ENCODE measurements around the gene MATN1.
"Not testable (repeated sequence)": the region's sequence is repeated elsewhere in the genome, so short reads cannot be mapped to it uniquely, and the experiment has no call there.

MATN1 gene

GRCh38 chr1:30693822-30694221 lies 29.6 kb downstream of the MATN1 start:
- DNase-seq: no peak

GRCh38 chr1:30693366-30693765 lies 30.0 kb downstream of the MATN1 start:
- DNase-seq: no peak

- no peak for DNase-seq
Measured at GRCh38 chr1:30692948-30693301, 30.5 kb downstream of the MATN1 start.

GRCh38 chr1:30692201-30692947 lies 31.0 kb downstream of the MATN1 start:
- DNase-seq: no peak

- no peak for DNase-seq
Measured at GRCh38 chr1:30691480-30691879, 31.9 kb downstream of the MATN1 start.

- DNase-seq: no peak
Measured at GRCh38 chr1:30689901-30690645, 33.3 kb downstream of the MATN1 start.

GRCh38 chr1:30688920-30689794 lies 34.2 kb downstream of the MATN1 start:
- DNase-seq: no peak

- DNase-seq: not testable (repeated sequence)
Measured at GRCh38 chr1:30688516-30688915, 34.9 kb downstream of the MATN1 start.

GRCh38 chr1:30687886-30688285 lies 35.5 kb downstream of the MATN1 start:
- DNase-seq: no peak

- no peak for DNase-seq
Measured at GRCh38 chr1:30686236-30686935, 37.0 kb downstream of the MATN1 start.

- no peak for DNase-seq
Measured at GRCh38 chr1:30685796-30686165, 37.6 kb downstream of the MATN1 start.

- DNase-seq: peak; percentile 7
Measured at GRCh38 chr1:30684881-30685795, 38.2 kb downstream of the MATN1 start.

GRCh38 chr1:30684259-30684658 lies 39.1 kb downstream of the MATN1 start:
- no peak for DNase-seq

- DNase-seq: no peak
Measured at GRCh38 chr1:30683699-30684098, 39.7 kb downstream of the MATN1 start.

- DNase-seq: no peak
Measured at GRCh38 chr1:30682396-30683275, 40.7 kb downstream of the MATN1 start.

- DNase-seq: no peak
Measured at GRCh38 chr1:30681782-30682181, 41.6 kb downstream of the MATN1 start.

GRCh38 chr1:30680879-30681278 lies 42.5 kb downstream of the MATN1 start:
- no peak for DNase-seq

GRCh38 chr1:30680429-30680828 lies 43.0 kb downstream of the MATN1 start:
- DNase-seq: no peak

GRCh38 chr1:30679976-30680305 lies 43.4 kb downstream of the MATN1 start:
- DNase-seq: no peak

- no peak for DNase-seq
Measured at GRCh38 chr1:30679201-30679975, 44.0 kb downstream of the MATN1 start.

Measured in activated naive CD4-positive, alpha-beta T cell treated with Interleukin-2 at 50 U/mL for 16 hours (primary cell).